Pulmonary artery endothelial cell (primary cell): ENCODE measurements around the gene FN3K. TPM values are rescaled to one million over a fixed set of nuclear protein-coding genes. Genes with fewer than 3 reads are reported as not detected.

Experiments
- DNase-seq: peaks from one replicate; pipeline ENCODE4 v3.0.0-alpha.2; 2011; ENCODE audit warnings: low read depth, low spot score
- total RNA-seq: library from RNA; depleted of rRNA; stranded (reverse); fragments of >200 nt; gene quantifications from 2 replicates; pipeline ENCODE4 v1.2.3, GENCODE V29; 2014

FN3K gene
- total RNA-seq, 1 donor from 2014 or later, result 5.3 TPM

- DNase-seq, result no peak
These were observed 32.2 kb upstream of the FN3K start for GRCh38 chr17:82703036-82703745.

- DNase-seq, result no peak
These were observed 31.2 kb upstream of the FN3K start for GRCh38 chr17:82703935-82704865.

GRCh38 chr17:82704886-82705285 lies 30.5 kb upstream of the FN3K start:
- no peak for DNase-seq

DNA sequence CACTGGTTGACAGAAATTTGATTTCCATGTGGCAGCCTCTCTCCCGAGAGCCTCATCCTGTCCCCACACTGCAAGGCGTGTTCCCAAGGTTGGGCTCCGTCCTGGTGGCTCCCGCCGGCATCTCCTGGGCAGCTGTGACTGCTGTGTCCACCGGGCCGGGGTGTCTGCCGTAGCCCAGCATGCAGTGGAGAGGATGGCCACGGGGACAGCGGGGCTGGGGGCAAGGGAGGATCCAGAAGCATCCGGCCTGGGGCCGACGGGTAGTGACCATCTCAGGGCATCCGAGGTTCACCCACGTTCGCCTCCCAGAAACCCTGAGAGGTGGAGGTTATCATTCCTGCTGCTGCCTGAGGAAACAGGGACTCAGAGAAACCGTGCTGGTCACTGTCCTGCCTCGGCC lies 29.7 kb upstream of the FN3K start:
- DNase-seq, result no peak

GRCh38 chr17:82709024-82709675 lies 26.3 kb upstream of the FN3K start:
- no peak for DNase-seq

- DNase-seq, result no peak
These were observed 25.5 kb upstream of the FN3K start for GRCh38 chr17:82709676-82710498.

DNA sequence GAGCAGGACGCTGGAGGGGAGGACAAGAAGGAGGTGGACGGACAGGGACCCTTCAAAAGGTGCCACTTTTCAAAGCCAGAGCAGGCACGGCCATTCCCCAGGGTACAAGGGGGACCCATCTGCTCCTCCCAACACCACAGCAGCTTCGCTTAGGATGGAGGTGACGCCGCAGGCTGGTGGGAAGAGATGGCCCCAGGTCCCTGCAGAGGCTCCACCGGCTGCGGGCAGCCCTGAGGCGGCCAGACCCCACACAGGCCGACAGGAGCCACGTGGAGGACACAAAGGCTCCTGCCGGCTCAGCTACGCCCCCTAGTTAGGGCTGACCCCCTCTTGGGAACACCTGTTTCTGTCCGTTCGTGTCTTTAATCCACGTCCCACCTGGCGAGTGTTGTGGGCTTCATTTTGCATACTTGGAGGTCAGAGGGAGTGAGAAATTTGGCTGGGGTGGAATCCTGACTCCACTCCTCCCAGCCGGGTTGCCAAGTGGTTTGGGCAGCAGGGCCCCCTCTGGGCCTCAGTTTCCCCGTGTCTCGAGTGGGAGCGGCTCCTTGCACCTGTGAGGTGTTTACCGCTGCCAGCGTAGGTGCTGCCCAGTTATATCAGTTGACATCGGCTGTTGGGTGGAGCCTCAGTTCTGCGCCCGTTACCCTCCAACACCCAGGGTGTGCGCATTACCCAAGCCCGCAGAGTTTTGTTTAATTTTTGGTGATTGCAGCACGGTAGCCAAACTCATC lies 24.7 kb upstream of the FN3K start:
- no peak for DNase-seq

GRCh38 chr17:82713071-82713723 lies 22.2 kb upstream of the FN3K start:
- no peak for DNase-seq

- peak; percentile 67 for DNase-seq
These were observed 19.0 kb upstream of the FN3K start, which contains the start of gene FN3KRP for GRCh38 chr17:82716203-82717010. FN3KRP (plus strand) TSS chr17:82716706; CDS start chr17:82716756, 50 bp downstream.

DNA sequence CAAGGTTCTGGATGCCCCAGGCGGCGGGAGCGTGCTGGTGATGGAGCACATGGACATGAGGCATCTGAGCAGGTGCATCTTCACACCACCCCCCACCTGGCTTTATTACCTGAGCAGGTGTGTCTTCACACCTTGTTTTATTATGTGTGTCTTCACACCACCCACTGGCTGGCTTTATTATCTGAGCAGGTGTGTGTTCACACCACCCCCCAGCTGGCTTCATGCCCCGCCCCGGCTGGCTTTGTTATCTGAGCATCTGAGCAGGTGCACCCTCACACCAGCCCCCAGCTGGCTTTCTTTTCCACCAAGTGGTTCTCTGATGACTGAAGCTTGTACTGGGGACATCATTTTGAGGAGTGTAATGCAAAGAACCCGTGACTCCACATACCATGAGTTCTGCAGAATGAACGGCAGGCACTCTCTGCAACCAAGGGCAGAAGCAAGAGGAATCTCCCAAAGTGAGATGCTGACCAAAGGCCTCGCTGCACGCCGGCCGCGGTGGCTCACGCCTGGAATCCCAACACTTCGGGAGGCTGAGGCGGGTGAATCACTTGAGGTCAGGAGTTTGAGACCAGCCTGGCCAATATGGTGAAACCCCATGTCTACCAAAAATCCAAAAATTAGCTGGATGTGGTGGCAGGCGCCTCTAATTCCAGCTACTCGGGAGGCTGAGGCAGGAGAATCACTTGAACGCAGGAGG lies 16.3 kb upstream of the FN3K start:
- no peak for DNase-seq

GRCh38 chr17:82720204-82720603 lies 15.2 kb upstream of the FN3K start:
- no peak for DNase-seq

GRCh38 chr17:82722341-82723013 lies 12.9 kb upstream of the FN3K start:
- no peak for DNase-seq

- no peak for DNase-seq
These were observed 12.1 kb upstream of the FN3K start for GRCh38 chr17:82723169-82723807.

- no peak for DNase-seq
These were observed 9.0 kb upstream of the FN3K start for GRCh38 chr17:82726427-82726826.

GRCh38 chr17:82729479-82730260 lies 5.7 kb upstream of the FN3K start:
- no peak for DNase-seq

DNA sequence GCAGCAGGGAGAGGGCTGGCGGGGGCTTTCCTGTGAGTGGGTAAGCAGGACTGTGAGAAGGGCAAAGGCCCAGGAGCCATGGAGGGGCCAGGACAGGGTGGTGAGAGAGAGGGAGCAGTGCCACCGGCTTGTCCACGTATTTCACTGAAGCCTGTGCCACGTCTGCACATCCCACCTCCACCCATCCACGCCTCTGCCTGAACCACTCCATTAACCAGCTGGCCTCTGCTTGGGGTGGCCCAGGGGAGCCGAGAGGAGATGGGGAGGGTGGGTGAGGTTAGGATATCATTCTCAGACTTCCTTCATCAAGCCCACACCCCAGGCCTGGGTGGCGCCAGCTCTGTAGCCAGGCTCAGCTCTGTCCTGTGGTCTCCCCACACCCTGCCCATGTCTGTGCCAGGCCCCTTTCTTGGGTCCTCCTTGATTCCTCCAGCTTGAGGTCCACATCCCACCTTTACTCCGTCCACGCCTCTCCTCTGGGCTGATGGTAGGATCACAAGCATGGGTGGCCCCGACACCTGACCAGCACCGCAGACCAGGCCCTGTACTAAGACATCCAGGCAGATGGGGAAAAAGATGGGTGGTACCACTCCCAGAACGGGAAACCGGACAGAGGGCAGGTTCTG lies 3.2 kb upstream of the FN3K start:
- no peak for DNase-seq
